Measurements from ENCODE around the gene AFTPH.

Gene AFTPH

DNA sequence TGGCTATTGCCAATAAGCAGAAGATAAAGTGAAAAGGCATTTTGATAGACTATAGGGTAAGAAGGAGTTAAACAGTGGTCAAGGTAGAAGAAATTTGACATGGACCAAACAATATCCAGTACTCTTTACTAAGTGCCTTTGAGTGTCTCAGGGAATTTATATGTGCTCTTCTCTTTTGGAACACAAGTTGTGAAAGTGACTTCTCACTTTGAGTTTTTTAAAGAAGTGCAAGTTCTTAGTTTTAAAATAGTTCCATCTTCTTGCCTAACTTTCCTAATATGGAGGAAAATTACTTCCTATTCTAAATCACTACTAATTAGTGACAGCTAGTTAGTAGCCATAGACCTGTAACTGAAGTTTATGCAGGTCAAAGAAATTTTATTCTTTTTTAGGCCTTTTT lies 63.4 kb downstream of the AFTPH start (continued):
- TF ChIP-seq, protein P1, sequence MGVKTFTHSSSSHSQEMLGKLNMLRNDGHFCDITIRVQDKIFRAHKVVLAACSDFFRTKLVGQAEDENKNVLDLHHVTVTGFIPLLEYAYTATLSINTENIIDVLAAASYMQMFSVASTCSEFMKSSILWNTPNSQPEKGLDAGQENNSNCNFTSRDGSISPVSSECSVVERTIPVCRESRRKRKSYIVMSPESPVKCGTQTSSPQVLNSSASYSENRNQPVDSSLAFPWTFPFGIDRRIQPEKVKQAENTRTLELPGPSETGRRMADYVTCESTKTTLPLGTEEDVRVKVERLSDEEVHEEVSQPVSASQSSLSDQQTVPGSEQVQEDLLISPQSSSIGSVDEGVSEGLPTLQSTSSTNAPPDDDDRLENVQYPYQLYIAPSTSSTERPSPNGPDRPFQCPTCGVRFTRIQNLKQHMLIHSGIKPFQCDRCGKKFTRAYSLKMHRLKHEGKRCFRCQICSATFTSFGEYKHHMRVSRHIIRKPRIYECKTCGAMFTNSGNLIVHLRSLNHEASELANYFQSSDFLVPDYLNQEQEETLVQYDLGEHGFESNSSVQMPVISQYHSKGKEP (tag by site-specific recombination; IDR thresholded peaks at IDR 0.05) = no peak
- no peak for TF ChIP-seq ZNF202 (tag by site-specific recombination; IDR thresholded peaks at IDR 0.05; ENCODE audit: borderline replicate concordance)

DNA sequence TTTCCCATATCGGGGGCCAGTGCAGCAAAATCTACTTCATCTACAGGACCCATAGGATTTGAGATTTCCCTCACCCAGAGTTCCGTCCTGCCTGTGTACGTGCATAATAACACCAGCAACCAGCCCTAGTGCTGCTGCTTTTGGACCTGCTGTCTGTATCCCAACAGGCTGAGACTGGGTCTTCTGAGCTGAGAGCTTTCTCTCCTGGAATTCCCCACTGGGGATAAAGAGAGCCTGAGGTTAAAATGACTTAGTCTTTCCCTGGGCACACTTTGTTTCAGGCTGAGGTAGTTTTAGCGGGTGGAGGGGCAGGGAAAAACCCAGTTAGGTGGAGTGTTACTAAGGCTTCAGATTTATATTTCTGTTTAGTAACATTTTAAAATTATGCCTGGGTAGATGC lies 67.1 kb downstream of the AFTPH start:
- Histone ChIP-seq H3K4me1 (ENCODE audit: control insufficient read depth, insufficient read depth, low read length) (no peaks in the 10 kb centered on the region), H3K36me3 (ENCODE audit: control insufficient read depth in 2 of 2, insufficient read depth in 1 of 2, low read length in 2 of 2) (peaks cover 6 to 30% of the 10 kb centered on the region in 2 experiments), H3K4me3 (ENCODE audit: low read depth, low read length) (no peak overlapping the region), H3K27ac (ENCODE audit: extremely low read depth, low read depth, low read length) (no peak overlapping the region), H3K9me3 (ENCODE audit: control insufficient read depth, insufficient read depth, low read depth, low read length) (no peaks in the 10 kb centered on the region)
- TF ChIP-seq EGR2 (tag by site-specific recombination; IDR thresholded peaks at IDR 0.05; ENCODE audit: low read depth) (no peak), HOXC10 (CRISPR knock-in tag; IDR thresholded peaks at IDR 0.05) (no peak), PRDM1 (tag by site-specific recombination; IDR thresholded peaks at IDR 0.05) (no peak), ZNF133 (tag by site-specific recombination; IDR thresholded peaks at IDR 0.05) (no peak), FEZF1 (tag by site-specific recombination; IDR thresholded peaks at IDR 0.05) (no peak), ZNF354C (tag by site-specific recombination; IDR thresholded peaks at IDR 0.05; ENCODE audit: borderline replicate concordance, low read depth) (no peak), KLF10 (tag by site-specific recombination; IDR thresholded peaks at IDR 0.05) (no peak), ZNF274 (IDR thresholded peaks at IDR 0.05; ENCODE audit: low read length) (no peak), ZNF274 (tag by site-specific recombination; IDR thresholded peaks at IDR 0.05; ENCODE audit: borderline replicate concordance) (no peak), KLF7 (tag by site-specific recombination; IDR thresholded peaks at IDR 0.05; ENCODE audit: borderline replicate concordance) (no peak), ZNF707 (tag by site-specific recombination; IDR thresholded peaks at IDR 0.05) (no peak), ZNF266 (tag by site-specific recombination; IDR thresholded peaks at IDR 0.05; ENCODE audit: low read depth) (no peak), ZNF777 (tag by site-specific recombination; IDR thresholded peaks at IDR 0.05; ENCODE audit: borderline replicate concordance) (no peak), ZNF701 (tag by site-specific recombination; IDR thresholded peaks at IDR 0.05) (no peak), GLIS1 (tag by site-specific recombination; IDR thresholded peaks at IDR 0.05) (no peak), ZNF157 (tag by site-specific recombination; IDR thresholded peaks at IDR 0.05) (no peak)
- TF ChIP-seq, protein P2, sequence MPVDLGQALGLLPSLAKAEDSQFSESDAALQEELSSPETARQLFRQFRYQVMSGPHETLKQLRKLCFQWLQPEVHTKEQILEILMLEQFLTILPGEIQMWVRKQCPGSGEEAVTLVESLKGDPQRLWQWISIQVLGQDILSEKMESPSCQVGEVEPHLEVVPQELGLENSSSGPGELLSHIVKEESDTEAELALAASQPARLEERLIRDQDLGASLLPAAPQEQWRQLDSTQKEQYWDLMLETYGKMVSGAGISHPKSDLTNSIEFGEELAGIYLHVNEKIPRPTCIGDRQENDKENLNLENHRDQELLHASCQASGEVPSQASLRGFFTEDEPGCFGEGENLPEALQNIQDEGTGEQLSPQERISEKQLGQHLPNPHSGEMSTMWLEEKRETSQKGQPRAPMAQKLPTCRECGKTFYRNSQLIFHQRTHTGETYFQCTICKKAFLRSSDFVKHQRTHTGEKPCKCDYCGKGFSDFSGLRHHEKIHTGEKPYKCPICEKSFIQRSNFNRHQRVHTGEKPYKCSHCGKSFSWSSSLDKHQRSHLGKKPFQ (tag by site-specific recombination; IDR thresholded peaks at IDR 0.05) = no peak
- TF ChIP-seq, protein P3, sequence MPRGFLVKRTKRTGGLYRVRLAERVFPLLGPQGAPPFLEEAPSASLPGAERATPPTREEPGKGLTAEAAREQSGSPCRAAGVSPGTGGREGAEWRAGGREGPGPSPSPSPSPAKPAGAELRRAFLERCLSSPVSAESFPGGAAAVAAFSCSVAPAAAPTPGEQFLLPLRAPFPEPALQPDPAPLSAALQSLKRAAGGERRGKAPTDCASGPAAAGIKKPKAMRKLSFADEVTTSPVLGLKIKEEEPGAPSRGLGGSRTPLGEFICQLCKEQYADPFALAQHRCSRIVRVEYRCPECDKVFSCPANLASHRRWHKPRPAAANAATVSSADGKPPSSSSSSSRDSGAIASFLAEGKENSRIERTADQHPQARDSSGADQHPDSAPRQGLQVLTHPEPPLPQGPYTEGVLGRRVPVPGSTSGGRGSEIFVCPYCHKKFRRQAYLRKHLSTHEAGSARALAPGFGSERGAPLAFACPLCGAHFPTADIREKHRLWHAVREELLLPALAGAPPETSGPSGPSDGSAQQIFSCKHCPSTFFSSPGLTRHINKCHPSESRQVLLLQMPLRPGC (tag by site-specific recombination; IDR thresholded peaks at IDR 0.05) = no peak
- TF ChIP-seq, protein P4, sequence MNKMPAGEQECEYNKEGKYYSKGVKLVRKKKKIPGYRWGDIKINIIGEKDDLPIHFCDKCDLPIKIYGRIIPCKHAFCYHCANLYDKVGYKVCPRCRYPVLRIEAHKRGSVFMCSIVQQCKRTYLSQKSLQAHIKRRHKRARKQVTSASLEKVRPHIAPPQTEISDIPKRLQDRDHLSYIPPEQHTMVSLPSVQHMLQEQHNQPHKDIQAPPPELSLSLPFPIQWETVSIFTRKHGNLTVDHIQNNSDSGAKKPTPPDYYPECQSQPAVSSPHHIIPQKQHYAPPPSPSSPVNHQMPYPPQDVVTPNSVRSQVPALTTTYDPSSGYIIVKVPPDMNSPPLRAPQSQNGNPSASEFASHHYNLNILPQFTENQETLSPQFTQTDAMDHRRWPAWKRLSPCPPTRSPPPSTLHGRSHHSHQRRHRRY (tag by site-specific recombination; IDR thresholded peaks at IDR 0.05) = no peak
- CTCF ChIA-PET = no interaction called here
- POLR2A ChIA-PET = no interaction called here
